Activated CD4-positive, alpha-beta T cell treated with anti-CD3 and anti-CD28 coated beads, Interleukin-2, amount 50 U/mL, for 48 hours (primary cell): ENCODE measurements around the gene ZNF214.
"Not testable (repeated sequence)": the region's sequence is repeated elsewhere in the genome, so short reads cannot be mapped to it uniquely, and the experiment has no call there.

Experiments used
- DNase-seq, 2 experiments: peaks; one replicate each; pipeline ENCODE4 v3.0.0-alpha.2; 2020

The ZNF214 gene

GRCh38 chr11:6986487-6986886, 33.7 kb downstream of the ZNF214 start:
- no peak for DNase-seq

GRCh38 chr11:6979365-6979764, 40.8 kb downstream of the ZNF214 start:
- DNase-seq: no peak

GRCh38 chr11:6969854-6970253, 50.3 kb downstream of the ZNF214 start:
- DNase-seq: not testable (repeated sequence)

- no peak for DNase-seq
Observed at GRCh38 chr11:6968816-6969215, 51.3 kb downstream of the ZNF214 start.

GRCh38 chr11:6962673-6963072, 57.5 kb downstream of the ZNF214 start:
- DNase-seq: no peak

GRCh38 chr11:6962141-6962540, 58.0 kb downstream of the ZNF214 start:
- DNase-seq: no peak

GRCh38 chr11:6954248-6954647, 65.9 kb downstream of the ZNF214 start:
- DNase-seq: not testable (repeated sequence)
